Activated CD8-positive, alpha-beta memory T cell treated with anti-CD3 and anti-CD28 coated beads, Interleukin-2, amount 50 U/mL, for 4 hours (primary cell): Measurements from ENCODE around the gene MEGF10.

Source experiments
- DNase-seq: peaks from one replicate; pipeline ENCODE4 v3.0.0-alpha.2; 2020

The MEGF10 gene

DNA sequence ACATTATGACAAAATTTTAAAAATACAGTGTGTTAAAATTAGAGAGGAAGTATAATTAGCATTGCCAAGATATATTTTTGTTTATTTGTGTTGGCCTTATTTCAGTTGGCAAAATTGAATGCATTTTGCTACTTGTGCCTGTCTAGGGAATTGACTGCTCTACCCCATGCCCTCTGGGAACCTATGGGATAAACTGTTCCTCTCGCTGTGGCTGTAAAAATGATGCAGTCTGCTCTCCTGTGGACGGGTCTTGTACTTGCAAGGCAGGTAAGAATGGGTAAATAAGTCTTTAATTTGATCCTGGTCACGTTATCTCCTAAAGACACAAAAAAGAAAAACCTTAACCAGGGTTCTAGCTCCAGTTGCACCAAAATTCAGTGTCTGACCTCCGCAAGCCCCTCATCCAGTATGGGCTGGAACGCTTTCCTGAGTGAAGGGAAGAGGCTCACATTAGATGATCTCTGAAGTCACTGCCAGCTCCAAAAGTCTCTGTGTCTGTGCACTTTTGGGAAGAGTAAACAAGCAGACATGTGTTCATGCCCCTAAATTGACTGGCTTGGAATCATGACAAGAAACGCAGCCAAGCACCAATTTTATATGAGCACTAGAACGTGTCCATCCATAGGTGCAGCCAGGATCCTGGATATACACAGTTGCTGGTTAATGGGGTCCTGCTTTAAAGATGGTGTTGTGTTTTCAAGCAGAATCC lies 128.5 kb downstream of the MEGF10 start:
- no peak for DNase-seq

DNA sequence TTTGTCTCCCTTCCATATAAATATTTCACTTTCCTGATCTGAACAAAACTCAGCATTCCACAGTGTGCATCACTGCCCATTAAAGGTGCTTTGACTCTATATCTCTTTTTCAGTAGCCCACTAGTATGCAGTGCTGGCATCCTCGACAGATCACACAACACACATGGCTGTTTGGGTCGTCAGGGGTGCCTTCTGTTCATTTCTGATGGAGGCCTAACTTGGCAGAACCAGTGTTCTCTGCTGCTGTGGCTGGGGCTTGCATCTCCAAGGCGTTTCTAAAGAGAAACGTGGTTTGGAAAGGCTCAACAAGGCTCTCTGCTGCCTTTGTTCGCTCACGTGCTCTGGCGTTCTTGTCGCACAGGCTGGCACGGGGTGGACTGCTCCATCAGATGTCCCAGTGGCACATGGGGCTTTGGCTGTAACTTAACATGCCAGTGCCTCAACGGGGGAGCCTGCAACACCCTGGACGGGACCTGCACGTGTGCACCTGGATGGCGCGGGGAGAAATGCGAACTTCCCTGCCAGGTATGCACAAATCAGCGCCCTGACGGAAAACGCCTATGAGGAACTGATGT lies 129.2 kb downstream of the MEGF10 start:
- DNase-seq = no peak

DNA sequence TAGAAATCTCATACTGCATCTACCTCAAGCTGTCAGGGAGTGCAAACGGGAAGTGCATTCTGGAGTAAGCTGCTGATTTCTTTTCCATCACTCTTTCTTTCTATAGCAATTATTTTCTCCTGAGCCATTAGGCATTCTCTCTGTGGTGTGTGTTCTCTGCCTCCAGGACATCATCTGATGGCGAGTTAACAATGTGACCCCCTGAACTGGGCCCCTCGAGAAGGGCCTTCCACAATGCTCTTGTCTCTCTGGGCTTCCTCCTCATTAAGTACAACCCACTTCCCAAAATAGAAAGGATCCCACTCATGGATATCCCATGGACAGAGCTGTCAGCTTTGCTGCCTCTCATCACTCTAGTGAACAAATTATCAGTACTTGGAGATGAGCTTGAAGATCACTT lies 130.2 kb downstream of the MEGF10 start:
- DNase-seq = no peak

DNA sequence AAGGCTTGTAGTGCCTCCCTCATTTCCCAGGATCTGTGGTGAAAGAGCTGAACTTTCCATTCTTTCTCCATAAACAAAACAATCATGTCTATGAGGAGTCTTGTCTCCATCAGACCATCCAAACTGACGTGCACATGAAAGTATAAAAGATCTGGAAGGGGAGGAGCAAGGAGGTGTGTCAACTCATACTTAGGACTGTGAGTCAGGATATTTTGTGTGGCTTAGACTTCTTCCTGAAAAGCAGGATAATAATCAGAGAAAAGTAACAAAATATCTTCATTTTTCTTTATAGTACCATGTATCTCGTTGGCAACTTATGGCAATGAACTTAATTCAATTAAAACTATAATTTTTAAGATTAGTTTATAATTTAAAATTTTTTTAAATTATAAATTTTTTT lies 130.9 kb downstream of the MEGF10 start:
- DNase-seq = no peak

DNA sequence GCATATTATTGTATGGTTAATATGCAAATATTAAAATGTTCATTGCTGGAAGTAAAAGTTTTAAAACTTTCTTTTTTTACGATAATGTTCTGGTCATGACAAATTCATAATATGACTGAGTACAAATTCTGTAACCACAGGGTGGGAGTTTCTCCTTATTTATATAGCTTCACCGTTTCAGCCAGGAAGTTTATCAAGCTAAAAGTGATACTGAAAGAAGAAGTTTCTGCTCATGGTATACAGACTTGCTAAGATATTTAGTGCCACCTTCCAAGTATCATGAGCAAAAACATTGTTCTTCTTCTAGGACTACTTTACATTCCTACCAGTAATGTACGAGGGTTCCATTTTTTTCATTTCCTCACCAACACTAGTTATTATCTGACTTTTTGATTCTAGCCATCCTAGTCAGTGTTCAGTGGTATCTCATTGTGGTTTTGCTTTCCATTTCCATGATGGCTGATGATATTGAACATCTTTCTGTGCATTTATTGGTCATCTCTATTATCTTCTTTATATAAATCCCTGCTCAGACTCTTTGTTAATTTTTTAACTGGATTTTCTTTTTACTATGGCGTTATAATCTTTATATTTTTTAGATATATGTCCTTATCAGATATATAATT lies 132.7 kb downstream of the MEGF10 start:
- no peak for DNase-seq

DNA sequence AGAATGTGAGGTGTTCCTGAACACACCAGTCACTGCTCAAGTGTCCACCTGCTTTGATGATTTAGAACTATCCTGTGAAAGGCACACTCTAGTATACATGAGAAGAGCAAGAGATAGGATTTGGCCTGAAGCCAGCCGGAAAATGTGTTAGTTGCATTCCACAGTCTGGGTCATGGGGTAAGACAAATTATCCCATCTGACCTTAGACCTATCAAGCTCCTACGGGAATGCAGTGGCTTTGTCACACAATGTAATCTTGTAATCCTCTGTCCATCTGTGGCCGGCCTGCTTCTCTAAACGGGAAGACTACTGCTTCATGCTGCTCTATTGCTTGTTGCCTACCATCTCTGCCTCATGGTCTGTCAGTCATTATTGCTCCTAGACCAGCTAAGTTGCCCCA lies 134.4 kb downstream of the MEGF10 start:
- DNase-seq = no peak

DNA sequence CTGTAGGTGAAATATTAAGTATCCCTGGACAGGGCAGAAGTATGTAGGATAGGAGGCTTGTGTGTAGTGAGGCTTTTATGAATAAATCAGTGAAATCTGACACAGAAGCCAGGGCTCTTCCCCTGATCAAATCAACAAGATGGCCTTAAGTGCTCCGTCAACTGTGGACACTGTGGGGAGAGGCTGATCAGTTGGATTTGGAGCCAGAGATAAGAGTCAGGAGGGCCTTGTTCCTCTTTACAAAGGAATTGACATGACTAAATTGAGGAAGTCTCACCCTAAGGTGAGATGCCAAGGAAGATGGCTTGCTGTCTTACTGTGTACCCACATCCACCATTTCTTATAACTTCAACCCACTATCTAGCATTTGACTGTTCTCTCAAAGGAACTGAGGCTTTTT lies 135.3 kb downstream of the MEGF10 start:
- DNase-seq = no peak

DNA sequence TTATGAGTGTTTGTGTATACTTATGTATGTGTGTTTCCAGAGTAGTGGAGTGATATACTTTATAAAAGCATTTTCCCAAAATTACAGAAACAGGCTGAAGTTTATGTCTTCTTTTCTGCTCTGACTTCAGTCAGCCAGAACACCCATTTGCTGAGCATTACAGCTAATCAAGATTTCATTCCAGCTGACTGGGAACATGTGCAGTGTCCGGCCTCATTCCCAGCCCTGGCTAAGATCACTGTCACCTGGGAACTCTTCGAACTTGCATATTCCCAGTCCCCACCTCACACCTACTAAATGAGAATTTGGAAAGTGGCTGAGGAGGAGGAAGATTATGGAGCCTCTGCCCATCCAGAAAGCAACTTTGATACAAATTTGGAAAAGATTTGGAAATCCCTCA lies 136.1 kb downstream of the MEGF10 start:
- no peak for DNase-seq

DNA sequence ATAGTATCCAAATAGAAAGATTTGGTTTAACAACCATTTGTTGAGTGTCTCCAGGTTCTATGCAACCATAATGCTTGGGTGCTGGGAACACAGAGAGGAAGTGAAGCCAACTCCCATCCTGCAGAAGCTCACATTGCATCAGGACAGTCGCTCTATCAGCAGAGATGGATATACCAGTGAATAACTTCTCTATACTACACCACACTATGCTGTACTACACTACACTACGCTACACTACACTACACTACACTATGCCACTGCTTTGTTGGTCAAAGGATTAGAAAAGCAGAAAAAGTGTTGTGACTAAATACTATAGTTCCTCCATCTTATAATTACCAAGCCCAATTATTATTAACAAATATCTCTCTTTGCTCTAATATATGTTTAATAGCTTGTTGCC lies 137.7 kb downstream of the MEGF10 start:
- DNase-seq = no peak

DNA sequence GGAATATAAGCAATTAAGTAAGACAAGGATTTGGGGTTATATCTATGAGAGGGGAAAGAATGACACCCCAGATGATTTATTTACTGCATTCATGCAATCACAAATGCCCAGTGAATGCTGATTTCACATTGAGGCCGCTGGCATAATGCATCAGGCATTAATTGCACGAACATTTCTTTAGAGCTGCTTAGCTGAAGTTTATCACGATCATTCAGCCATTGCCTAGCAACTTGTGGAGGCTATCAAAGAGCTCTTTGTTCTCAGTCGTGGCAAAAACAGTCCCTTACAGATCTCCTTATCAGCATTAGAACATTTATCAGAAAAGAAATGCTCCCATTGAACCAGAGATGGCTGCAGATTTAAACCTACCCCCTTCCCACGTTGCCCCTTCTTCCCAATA lies 138.2 kb downstream of the MEGF10 start:
- DNase-seq = no peak

DNA sequence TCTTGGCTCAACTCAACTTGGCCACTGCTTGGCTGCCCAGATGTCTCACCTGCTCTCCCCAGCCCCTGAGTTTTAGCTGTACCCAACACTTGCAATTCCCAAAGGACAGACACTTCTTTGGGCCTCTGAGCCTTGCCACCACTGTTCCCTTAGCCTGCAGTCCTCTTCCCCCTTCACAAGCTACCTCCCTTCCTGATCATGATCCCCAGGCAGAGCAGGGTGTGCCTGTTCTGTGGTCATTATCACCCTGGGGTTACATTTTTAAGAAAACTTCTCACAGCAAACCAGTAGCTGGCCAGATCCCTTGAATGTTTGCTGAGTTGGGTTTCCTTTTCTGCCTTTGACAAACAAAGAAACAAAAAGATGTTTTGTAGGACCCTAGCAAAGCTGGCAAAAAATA lies 139.3 kb downstream of the MEGF10 start:
- no peak for DNase-seq

DNA sequence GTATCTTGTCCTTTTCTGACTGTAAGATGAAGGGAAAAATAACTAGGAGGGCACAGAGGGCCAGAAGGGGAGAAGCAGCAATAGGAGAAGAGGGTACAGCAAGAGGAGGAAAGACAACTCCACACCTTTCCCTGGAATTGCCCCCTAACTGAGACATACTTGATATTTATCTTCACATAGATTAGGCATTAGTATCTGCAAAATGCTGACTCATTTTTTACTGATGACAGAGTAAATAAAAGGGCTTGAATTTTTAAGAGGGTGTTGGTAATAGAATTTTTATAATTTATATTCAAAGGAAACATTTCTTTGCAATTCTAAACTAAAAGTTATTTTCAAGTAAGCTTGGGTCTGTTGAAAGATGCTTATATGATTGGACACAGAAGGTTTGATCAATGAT lies 140.0 kb downstream of the MEGF10 start:
- no peak for DNase-seq

DNA sequence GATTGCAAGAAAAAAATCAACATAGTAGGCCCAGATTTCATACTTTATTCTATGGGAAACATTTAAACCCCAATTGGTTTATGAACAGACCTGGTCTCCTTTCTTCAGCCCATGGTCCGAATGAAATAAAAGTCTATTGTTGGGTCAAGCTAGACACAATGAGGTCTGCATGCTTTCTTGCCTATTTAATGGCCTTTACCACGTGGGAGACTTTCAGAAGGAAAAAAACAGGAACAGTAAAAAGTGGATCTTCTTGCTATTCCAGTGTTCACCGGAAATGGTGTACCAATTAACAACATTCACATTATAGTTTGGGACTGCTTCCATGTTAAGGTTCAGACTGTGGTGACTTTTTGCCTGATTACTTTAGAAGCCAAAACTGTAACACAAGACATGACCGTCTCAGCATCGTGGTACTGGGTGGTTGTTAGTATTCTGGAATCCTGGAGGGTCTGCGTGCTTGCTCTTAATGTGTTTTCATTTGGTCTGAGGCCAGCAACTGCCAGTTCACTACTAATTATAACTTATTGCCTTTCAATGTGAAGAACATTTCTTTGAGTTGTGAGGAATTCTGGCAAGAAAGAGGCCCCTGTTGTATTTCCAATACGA lies 141.5 kb downstream of the MEGF10 start:
- DNase-seq = no peak

DNA sequence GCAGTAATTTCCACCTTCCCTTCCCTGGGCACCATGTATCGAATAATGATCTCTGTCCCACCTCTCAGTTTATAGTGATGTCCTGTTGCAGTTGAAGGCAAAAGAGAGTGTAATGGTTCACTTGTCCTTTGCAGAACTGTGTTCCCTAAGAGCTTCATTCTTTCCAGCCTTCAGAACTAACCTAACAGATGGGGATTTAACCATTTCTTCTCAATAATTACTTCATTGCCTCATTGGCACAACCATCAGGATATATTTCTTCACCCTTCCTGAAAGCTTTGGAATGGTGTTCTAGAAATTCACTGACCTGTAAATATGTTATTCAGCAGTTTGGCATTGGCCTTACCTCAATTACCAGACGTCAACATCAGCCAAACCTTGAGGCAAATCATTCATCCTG lies 142.9 kb downstream of the MEGF10 start:
- no peak for DNase-seq

DNA sequence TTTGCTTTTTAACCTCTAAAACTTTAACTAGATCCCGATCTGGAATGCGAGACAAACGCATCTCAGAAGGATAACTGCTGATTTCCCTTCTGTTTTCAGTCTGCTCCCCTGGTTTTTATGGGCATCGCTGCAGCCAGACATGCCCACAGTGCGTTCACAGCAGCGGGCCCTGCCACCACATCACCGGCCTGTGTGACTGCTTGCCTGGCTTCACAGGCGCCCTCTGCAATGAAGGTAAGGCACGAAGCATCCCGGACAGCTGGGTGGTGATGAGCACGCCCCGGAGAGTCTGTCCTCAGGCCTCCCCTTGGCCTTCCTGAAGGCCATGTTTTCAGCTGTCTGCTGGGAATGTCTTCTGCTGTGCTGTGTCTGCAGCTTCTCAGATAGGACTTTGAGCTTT lies 144.0 kb downstream of the MEGF10 start:
- DNase-seq = no peak

DNA sequence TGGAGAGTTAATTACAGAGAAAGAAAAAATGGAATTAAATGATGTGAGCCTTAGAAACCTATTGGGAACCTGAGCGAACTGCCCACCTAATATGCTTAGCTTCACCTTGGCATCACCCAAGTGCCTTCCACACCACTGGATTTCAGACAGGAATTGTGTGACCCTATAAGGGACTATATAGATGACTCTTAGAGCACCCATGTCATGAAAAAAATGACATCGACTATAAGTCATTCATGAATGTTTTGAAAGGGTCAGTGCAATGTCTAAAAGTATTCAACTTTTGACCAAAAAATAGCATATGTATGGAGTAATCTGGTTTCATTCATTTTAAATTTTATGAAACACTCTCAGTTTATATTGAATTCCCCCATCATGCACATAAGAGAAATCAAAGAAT lies 145.2 kb downstream of the MEGF10 start:
- DNase-seq = no peak

DNA sequence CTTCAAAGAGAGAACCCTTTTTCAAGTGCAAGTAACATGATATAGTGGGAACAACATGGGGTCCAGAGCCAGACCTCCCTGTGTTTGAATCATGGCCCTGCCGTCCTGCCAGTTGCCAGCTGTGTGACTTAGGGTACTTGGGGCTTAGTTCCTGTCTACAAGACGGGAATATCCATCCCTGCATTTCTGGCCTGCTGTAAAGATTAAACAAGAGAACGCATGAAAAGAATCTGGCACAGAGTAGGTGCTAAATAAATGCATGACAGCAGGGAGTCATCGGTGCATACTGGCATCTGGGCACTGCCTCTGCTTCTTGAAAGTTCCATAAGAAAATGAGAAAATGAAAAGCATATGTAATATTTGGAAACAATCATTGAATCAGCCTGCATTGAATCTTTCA lies 149.0 kb downstream of the MEGF10 start:
- no peak for DNase-seq

DNA sequence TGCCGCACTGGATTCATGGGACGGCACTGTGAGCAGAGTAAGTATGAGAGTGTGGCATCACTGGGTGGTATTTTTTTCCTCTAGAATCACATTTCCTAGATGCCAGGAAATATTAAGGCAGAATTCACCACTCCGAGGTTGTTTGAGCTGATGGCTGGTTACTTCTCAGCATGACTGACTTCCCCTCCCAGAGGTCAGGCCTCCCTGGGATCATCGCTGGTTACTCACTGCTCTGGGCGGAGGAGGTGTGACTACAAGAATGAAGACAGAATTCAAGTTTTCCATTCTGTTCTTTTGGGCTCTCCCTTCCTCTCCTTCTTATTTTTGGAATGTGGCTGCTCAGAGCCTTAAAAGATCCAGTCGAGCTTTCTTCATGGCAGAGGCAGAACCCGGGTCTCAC lies 150.2 kb downstream of the MEGF10 start:
- DNase-seq = no peak

DNA sequence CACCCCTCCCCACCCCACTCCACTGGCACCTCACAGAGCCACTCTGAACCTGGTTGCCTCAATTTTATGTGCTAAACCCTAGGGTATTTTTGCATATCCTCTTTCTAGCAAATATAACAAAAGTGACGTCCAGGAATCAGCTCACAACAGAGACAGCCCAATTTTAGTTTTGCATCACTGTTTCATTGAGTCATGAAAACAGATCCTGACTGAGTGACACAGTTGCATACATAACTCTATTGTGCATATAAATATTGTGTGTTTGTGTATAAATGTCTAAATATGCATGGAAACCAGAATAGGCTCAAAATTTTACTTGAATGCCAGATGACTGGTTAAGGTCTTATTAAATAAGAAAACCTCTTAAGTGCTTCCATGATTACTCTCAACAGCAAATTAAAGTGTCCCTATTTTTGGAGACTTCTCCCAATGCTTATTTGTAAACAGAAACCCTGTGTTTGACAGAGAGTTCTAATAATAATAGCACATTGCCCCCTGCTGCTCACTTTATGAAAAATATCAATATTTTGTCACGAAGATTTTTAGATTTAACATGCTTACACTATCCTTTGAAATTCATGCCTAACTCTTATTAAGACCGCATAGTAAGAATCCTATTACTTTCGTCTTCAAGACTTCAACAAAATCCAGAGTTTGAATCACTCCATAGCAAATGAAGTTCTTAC lies 151.3 kb downstream of the MEGF10 start:
- DNase-seq = no peak

DNA sequence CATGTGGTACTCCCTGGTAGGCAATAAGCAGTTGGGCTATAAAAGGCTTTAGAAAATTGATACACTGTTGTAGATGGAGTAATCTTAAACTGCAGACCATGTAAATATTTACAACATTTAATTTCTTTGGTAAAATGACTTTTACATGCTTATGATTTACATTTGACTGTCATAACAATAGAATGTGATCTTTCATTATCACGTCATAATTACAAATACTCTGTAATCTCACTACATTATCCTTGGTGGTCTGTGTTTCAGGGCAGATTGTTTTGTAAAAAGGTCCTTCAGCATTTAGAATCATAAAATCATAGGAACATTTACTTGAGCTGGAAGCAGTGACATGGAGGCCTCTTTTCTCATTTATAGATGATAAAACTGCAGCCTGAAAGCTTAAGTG lies 153.6 kb downstream of the MEGF10 start:
- DNase-seq = no peak

DNA sequence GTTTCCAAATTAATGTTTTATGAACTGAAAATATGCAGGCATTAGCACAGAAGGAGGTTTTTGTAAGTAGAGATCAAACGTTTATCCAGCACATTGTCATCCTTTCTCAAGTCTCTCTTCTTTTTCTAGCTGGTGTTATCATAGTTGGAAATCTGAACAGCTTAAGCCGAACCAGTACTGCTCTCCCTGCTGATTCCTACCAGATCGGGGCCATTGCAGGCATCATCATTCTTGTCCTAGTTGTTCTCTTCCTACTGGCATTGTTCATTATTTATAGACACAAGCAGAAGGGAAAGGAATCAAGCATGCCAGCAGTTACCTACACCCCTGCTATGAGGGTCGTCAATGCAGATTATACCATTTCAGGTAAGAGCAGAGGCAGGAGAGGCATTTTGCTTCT lies 154.7 kb downstream of the MEGF10 start:
- no peak for DNase-seq

DNA sequence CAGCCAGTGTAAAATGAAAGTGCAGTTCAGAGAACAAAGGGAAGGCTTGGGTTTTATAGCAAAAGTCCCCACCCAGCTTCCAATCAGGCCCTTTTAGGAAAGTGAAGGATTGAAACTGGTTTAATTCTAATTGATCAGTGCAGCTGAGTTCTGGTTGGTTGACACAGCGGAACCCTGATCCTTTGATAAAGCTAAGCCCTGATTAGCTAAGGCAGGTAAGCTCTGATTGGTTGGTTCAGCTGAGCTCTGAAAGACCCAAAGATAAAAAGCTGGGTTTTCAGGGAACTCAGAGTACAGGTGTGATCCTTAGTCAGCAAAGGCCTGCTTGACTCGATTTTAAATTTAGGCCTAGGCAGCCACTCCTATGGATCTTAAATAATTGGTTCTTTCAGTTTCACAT lies 156.0 kb downstream of the MEGF10 start:
- no peak for DNase-seq

DNA sequence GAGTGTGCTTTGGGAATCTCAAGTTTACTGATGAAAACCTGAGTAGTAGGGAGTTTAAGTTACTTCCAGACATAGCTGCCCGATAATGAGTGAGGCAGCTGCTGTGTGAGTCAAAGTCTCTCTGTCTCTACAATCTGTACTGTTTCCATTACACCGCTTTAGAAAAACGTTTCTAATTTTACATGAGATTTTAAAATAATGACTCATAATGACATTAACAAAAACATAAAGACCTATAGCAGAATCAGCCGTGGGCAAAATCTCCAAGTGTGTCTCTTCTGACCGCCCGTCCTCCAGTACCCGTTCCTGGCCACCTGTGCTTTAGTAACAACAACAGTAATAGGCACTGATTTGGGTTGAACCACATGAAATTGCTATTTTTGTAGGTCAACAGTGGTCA lies 157.2 kb downstream of the MEGF10 start:
- DNase-seq = no peak

DNA sequence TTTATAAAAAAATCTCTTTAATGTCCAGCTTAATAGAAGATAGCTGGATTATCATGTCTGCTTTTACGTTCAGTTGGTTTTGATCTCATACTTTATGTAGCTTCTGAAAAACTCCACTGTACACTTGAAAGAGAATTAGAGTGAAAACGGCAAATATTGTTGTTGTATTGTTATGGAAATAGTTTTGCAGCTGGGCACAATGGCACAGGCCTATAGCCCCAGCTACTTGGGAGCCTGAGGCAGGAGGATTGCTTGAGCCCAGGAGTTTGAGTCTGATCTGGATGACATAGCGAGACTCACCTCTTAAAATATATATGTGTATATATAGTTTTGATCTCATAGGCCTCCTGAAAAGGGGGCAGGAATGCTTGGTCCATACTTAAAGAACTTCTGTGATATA lies 159.4 kb downstream of the MEGF10 start:
- DNase-seq = no peak
